Liver (tissue), 9 donors: ENCODE results near the gene CGB2. TPM values are rescaled to one million over a fixed set of nuclear protein-coding genes. Genes with fewer than 3 reads are reported as not detected.

Experiments
- DNase-seq: peaks from one replicate; pipeline ENCODE4 v3.0.0-alpha.2; 2017; ENCODE audit warnings: low spot score
- H3K27ac ChIP-seq, 2 donors: one replicate each; pipeline ENCODE4 v1.7.0; 2013; ENCODE audit warnings: inconsistent platforms in 2 of 2, low read length in 2 of 2, control low read depth in 1 of 2, low read depth in 1 of 2, mild to moderate bottlenecking in 1 of 2
- H3K27me3 ChIP-seq, 4 donors: one replicate each; pipeline versions ENCODE4 v1.6.1 to v1.7.0; 2013; ENCODE audit warnings: low read length in 3 of 4, inconsistent platforms in 1 of 4, mild to moderate bottlenecking in 1 of 4, moderate library complexity in 1 of 4; ENCODE audit not compliant: control insufficient read depth in 4 of 4, insufficient read depth in 4 of 4
- H3K36me3 ChIP-seq, 4 donors: one replicate each; pipeline versions ENCODE4 v1.6.1 to v1.7.0; 2013; ENCODE audit warnings: low read length in 3 of 4, mild to moderate bottlenecking in 3 of 4, low read depth in 1 of 4, moderate library complexity in 1 of 4; ENCODE audit not compliant: control insufficient read depth in 4 of 4, insufficient read depth in 3 of 4
- H3K4me1 ChIP-seq, 4 donors: one replicate each; pipeline versions ENCODE4 v1.6.1 to v1.7.0; 2013; ENCODE audit warnings: low read length in 3 of 4, mild to moderate bottlenecking in 3 of 4, moderate library complexity in 1 of 4; ENCODE audit not compliant: control insufficient read depth in 4 of 4, insufficient read depth in 4 of 4
- H3K4me3 ChIP-seq, 3 donors: one replicate each; pipeline versions ENCODE4 v1.6.1 to v1.7.0; 2013; ENCODE audit warnings: low read length in 3 of 3, control low read depth in 1 of 3, low read depth in 1 of 3, mild to moderate bottlenecking in 1 of 3
- H3K9ac ChIP-seq, 2 donors: one replicate each; pipeline ENCODE4 v1.7.0; 2013; ENCODE audit warnings: low read length in 2 of 2, mild to moderate bottlenecking in 2 of 2, moderate library complexity in 2 of 2, control low read depth in 1 of 2, low read depth in 1 of 2
- H3K9me3 ChIP-seq, 4 donors: one replicate each; pipeline versions ENCODE4 v1.6.1 to v1.7.0; 2013; ENCODE audit warnings: low read length in 3 of 4; ENCODE audit not compliant: control insufficient read depth in 4 of 4
- ATF3 ChIP-seq: IDR thresholded peaks from 2 replicates; pipeline ENCODE4 v1.6.1; 2016; ENCODE audit warnings: antibody characterized with exemption
- CTCF ChIP-seq: fragments of 150-350 bp; IDR thresholded peaks from 2 replicates; pipeline ENCODE4 v1.5.1; 2017; ENCODE audit warnings: improper control_type of control experiment, low read depth, low read length; ENCODE audit not compliant: missing input control
- EGR1 ChIP-seq, 2 donors: IDR thresholded peaks; 2 replicates each; pipeline ENCODE4 v1.6.1; 2016 to 2018; ENCODE audit warnings: antibody characterized with exemption in 2 of 2, low read depth in 2 of 2
- FOXA1 ChIP-seq: IDR thresholded peaks from 2 replicates; pipeline ENCODE4 v1.6.1; 2016; ENCODE audit warnings: antibody characterized with exemption
- FOXA2 ChIP-seq: IDR thresholded peaks from 2 replicates; pipeline ENCODE4 v1.6.1; 2016; ENCODE audit warnings: antibody characterized with exemption
- GABPA ChIP-seq, 2 donors: IDR thresholded peaks in 1 of 2; conservative IDR thresholded peaks in 1 of 2; 2 replicates each; pipeline ENCODE4 v1.6.1; 2016; ENCODE audit warnings: antibody characterized with exemption in 2 of 2, mild to moderate bottlenecking in 1 of 2, moderate library complexity in 1 of 2
- HNF4A ChIP-seq, 2 donors: conservative IDR thresholded peaks; 2 replicates each; pipeline ENCODE4 v1.6.1; 2016; ENCODE audit warnings: antibody characterized with exemption in 2 of 2, mild to moderate bottlenecking in 2 of 2
- HNF4G ChIP-seq: IDR thresholded peaks from 2 replicates; pipeline ENCODE4 v1.6.1; 2016; ENCODE audit warnings: antibody characterized with exemption
- JUND ChIP-seq, 2 donors: IDR thresholded peaks; 2 replicates each; pipeline ENCODE4 v1.6.1; 2016; ENCODE audit warnings: antibody characterized with exemption in 2 of 2
- MAX ChIP-seq: IDR thresholded peaks from 2 replicates; pipeline ENCODE4 v1.6.1; 2016; ENCODE audit warnings: antibody characterized with exemption
- NR2F2 ChIP-seq: IDR thresholded peaks from 2 replicates; pipeline ENCODE4 v1.6.1; 2016; ENCODE audit warnings: antibody characterized with exemption
- RAD21 ChIP-seq, 2 donors: IDR thresholded peaks; 2 replicates each; pipeline ENCODE4 v1.6.1; 2016; ENCODE audit warnings: antibody characterized with exemption in 2 of 2, mild to moderate bottlenecking in 2 of 2
- REST ChIP-seq: IDR thresholded peaks from 2 replicates; pipeline ENCODE4 v1.6.1; 2016; ENCODE audit warnings: antibody characterized with exemption, mild to moderate bottlenecking
- RXRA ChIP-seq, 2 donors: IDR thresholded peaks; 2 replicates each; pipeline ENCODE4 v1.6.1; 2017 to 2018; ENCODE audit warnings: antibody characterized with exemption in 2 of 2, mild to moderate bottlenecking in 1 of 2
- SP1 ChIP-seq: IDR thresholded peaks from 2 replicates; pipeline ENCODE4 v1.6.1; 2018; ENCODE audit warnings: antibody characterized with exemption, mild to moderate bottlenecking
- TAF1 ChIP-seq: conservative IDR thresholded peaks from 2 replicates; pipeline ENCODE4 v1.6.1; 2016; ENCODE audit warnings: antibody characterized with exemption, mild to moderate bottlenecking
- YY1 ChIP-seq: IDR thresholded peaks from 2 replicates; pipeline ENCODE4 v1.6.1; 2016; ENCODE audit warnings: antibody characterized with exemption, mild to moderate bottlenecking
- ZBTB33 ChIP-seq: IDR thresholded peaks from 2 replicates; pipeline ENCODE4 v1.6.1; 2016; ENCODE audit warnings: antibody characterized with exemption
- WGBS: extraction: QIAGEN DNeasy Blood & Tissue Kit; methylation state at CpG from one replicate; pipeline ENCODE4 v1.1.7; 2013; 5-methylcytosine and 5-hydroxymethylcytosine counted together
- polyA plus RNA-seq, 2 donors: library from polyadenylated mRNA; stranded (reverse) in 1 of 2; unstranded in 1 of 2; fragments of 200-250 nt in 1 of 2; fragments of >200 nt in 1 of 2; fragmentation: Nextera tagmentation in 1 of 2; extraction: Ambion mirVana in 1 of 2; gene quantifications; one replicate each; pipeline versions ENCODE4 v1.2.1 to v1.2.3, GENCODE V29; 2013 to 2015
- total RNA-seq, 2 donors: library from RNA; depleted of rRNA; stranded (reverse); fragments of >200 nt; gene quantifications; one replicate each; pipeline ENCODE4 v1.2.3, GENCODE V29; 2014
- donor health status: healthy.
- donor health status: healthy.
- donor health status: healthy.
- donor health status: healthy.
- donor health status: healthy.

The CGB2 gene
- total and polyA plus RNA-seq, 4 donors: not detected

- H3K9ac ChIP-seq: no peak overlapping the region
- no peak for DNase-seq
- peaks cover 0 to 5% (median 1%) of the 10 kb centered on the region in 4 donors for H3K27me3 ChIP-seq
- no peaks in the 10 kb centered on the region for H3K4me1 ChIP-seq
- no peaks in the 10 kb centered on the region for H3K36me3 ChIP-seq
- WGBS: 50% methylated on average over 3 of the region's 3 CpGs
- TF ChIP-seq ZBTB33 (no peak), RXRA (IDR thresholded peaks at IDR 0.05) (no peak), HNF4A (conservative IDR thresholded peaks at IDR 0.05) (no peak), CTCF (no peak), REST (no peak), SP1 (no peak), TAF1 (no peak), YY1 (no peak), FOXA1 (no peak), JUND (IDR thresholded peaks at IDR 0.05) (no peak), EGR1 (IDR thresholded peaks at IDR 0.05; ENCODE audit: low read depth in 2 of 2) (no peak), ATF3 (no peak), RAD21 (IDR thresholded peaks at IDR 0.05) (no peak), GABPA (IDR thresholded peaks at IDR 0.05 in 1 of 2, conservative IDR thresholded peaks at IDR 0.05 in 1 of 2) (no peak), FOXA2 (no peak), HNF4G (no peak), NR2F2 (no peak), MAX (no peak)
- H3K9me3 ChIP-seq: no peaks in the 10 kb centered on the region
- no peak overlapping the region for H3K27ac ChIP-seq
- no peak overlapping the region for H3K4me3 ChIP-seq
These were observed 35.9 kb downstream of the CGB2 start for GRCh38 chr19:49067554-49067953.
